ENCODE measurements around the gene ARHGAP42. TPM values are rescaled to one million over a fixed set of nuclear protein-coding genes. Genes with fewer than 3 reads are reported as not detected.
A peak's percentile ranks its signal among the peaks of the same experiment; 100 is the strongest.
"Not testable (repeated sequence)": the region's sequence is repeated elsewhere in the genome, so short reads cannot be mapped to it uniquely, and the experiment has no call there.

ARHGAP42 gene
- total RNA-seq, 1 donor from 2014 or later, result 11.2 TPM

GRCh38 chr11:100863080-100863581, 176.0 kb downstream of the ARHGAP42 start:
- ATAC-seq, result peak; percentile 74
- DNase-seq (ENCODE audit: low spot score), result no peak

- DNase-seq (ENCODE audit: low spot score) (no peak), ATAC-seq (no peak)
Observed at GRCh38 chr11:100865443-100866065, 178.5 kb downstream of the ARHGAP42 start.

- ATAC-seq (no peak), DNase-seq (ENCODE audit: low spot score) (no peak)
Observed at GRCh38 chr11:100866453-100866852, 179.4 kb downstream of the ARHGAP42 start.

DNA sequence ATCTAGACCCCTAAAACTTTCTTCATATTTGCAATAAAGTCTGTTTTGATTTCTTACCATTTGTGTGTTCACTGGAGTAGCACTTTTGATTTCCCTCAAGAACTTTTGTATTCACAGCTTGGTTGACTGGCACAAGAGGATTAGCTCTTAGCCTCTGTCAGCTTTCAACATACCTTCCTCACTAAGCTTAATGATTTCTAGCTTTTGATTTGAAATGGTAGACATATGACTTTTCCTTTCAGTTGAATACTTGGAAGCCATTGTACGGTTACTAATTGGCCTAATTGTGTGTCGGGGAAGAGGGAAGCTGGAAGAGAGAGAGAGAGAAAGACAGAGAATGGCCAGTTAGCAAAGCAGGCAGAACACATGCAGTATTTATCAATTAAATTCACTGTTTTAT, 180.5 kb downstream of the ARHGAP42 start:
- DNase-seq (ENCODE audit: low spot score) (no peak), ATAC-seq (no peak)

DNA sequence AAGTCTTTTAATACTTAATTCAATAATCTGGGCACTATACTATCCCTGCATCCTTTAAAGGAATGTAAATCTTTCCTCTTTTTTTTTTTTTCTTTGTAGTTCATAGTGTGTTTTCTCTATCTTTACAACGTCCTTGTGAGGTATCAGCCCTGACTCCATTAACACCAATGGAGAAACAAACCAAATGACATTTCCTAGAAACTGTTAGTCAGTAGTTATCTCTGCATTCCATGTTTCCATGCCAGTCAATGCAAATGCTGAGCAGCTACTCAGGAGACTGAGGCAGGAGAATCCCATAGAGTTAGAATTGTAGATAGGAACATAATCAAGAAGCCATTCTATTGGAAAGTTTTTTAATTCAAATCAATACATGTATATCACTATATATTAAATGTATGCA, 182.2 kb downstream of the ARHGAP42 start:
- DNase-seq (ENCODE audit: low spot score), result no peak
- no peak for ATAC-seq

GRCh38 chr11:100870138-100870537, 183.1 kb downstream of the ARHGAP42 start:
- ATAC-seq (no peak), DNase-seq (ENCODE audit: low spot score) (no peak)

- ATAC-seq (no peak), DNase-seq (ENCODE audit: low spot score) (no peak)
Observed at GRCh38 chr11:100872951-100873740, 186.1 kb downstream of the ARHGAP42 start.

- DNase-seq (ENCODE audit: low spot score) (no peak), ATAC-seq (no peak)
Observed at GRCh38 chr11:100874203-100874602, 187.1 kb downstream of the ARHGAP42 start.

GRCh38 chr11:100875521-100875869, 188.4 kb downstream of the ARHGAP42 start:
- no peak for ATAC-seq
- DNase-seq (ENCODE audit: low spot score), result no peak

- no peak for ATAC-seq
Observed at GRCh38 chr11:100876815-100877520, 189.9 kb downstream of the ARHGAP42 start.

DNA sequence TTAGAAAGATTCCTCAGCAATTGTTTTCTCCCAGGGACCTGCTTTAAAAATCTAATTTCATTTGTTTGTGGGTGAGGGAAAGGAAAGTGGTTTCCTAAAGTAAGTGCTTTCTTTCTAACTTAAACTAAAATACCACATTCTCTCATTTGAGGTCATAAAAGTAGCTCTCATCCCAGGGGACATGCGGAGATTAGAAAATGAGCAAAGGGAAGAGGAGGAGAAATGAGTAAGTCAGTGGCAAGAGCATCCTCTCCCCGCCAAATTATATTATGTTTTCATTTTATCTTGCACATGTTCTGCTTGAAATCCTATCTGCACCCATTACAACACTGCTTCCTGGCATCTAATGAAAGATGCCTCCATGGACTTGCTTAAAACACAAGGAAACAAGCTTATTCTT, 191.4 kb downstream of the ARHGAP42 start:
- DNase-seq (ENCODE audit: low spot score), result no peak
- no peak for ATAC-seq

More at GRCh38 chr11:100876815-100877520, 189.9 kb downstream of the ARHGAP42 start:
- no peak for DNase-seq (ENCODE audit: low spot score)

GRCh38 chr11:100882957-100883356, 195.9 kb downstream of the ARHGAP42 start:
- DNase-seq (ENCODE audit: low spot score) (no peak), ATAC-seq (peak; percentile 72)

- ATAC-seq (no peak), DNase-seq (ENCODE audit: low spot score) (no peak)
Observed at GRCh38 chr11:100883830-100884229, 196.7 kb downstream of the ARHGAP42 start.

DNA sequence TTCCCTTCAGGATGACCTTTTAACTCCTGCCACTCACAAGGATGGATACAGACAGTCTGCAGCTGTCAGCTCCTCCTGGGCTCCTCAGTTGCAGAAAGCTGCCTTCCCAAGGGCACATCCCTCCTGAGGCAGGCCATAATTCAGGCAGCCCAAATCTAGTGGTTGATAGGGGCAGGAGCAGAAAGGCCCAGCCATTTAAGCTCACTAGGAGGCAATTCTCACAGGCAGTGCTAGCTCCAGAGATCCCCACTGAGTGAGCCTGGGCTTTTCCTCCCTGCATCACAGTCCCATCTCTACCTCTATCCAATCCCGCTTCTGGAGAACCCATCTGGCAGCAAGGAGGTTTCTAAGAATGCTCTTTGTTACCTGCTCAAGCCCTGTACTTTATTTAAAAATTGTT, 200.6 kb downstream of the ARHGAP42 start:
- ATAC-seq (no peak), DNase-seq (ENCODE audit: low spot score) (no peak)

- ATAC-seq (no peak), DNase-seq (ENCODE audit: low spot score) (no peak)
Observed at GRCh38 chr11:100888836-100889235, 201.7 kb downstream of the ARHGAP42 start.

DNA sequence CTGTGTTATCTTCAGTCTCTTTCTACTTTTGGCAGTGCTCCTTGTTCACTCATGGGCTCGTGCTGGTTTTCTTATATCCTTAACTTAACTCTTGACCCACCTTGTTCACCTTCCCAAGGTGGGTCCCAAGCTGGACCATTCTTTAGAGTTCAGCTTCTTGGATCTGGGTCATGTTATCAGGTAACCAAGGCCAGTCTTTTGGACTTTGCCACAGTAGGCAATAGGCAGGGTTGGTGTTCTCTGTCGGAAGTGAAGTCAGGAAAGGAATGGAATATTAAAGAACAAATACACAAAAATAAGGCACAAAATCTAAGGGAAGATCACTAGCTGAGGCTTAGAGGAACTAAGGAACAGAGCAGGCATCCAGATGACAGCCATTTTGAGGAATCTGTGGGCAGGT, 202.7 kb downstream of the ARHGAP42 start:
- DNase-seq (ENCODE audit: low spot score), result no peak
- peak; percentile 72 for ATAC-seq

- DNase-seq (ENCODE audit: low spot score), result no peak
- ATAC-seq, result peak; percentile 40
Observed at GRCh38 chr11:100890789-100891188, 203.7 kb downstream of the ARHGAP42 start.

- ATAC-seq (no peak), DNase-seq (ENCODE audit: low spot score) (no peak)
Observed at GRCh38 chr11:100892886-100893285, 205.8 kb downstream of the ARHGAP42 start.

GRCh38 chr11:100895449-100895848, 208.4 kb downstream of the ARHGAP42 start:
- no peak for ATAC-seq
- DNase-seq (ENCODE audit: low spot score), result no peak

- DNase-seq (ENCODE audit: low spot score); ATAC-seq: not testable (repeated sequence)
Observed at GRCh38 chr11:100895976-100896375, 208.9 kb downstream of the ARHGAP42 start.

DNA sequence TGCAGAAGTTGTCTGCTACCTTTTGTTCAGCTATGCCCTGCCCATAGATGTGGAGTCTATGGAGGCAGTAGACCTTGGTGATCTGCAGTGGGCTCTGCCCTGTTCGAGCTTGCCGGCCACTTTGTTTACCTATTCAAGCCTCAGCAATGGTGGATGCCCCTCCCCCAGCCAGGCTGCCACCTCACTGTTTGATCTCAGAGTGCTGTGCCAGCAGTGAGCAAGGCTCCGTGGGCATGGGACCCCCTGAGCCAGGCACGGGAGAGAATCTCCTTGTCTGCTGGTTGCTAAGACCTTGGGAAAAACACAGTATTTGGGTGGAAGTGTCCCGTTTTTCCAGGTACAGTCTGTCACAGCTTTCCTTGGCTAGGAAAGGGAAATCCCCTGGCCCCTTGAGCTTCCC, 214.4 kb downstream of the ARHGAP42 start:
- ATAC-seq, result not testable (repeated sequence)

More for the DNA sequence above, 214.4 kb downstream of the ARHGAP42 start:
- DNase-seq (ENCODE audit: low spot score), result not testable (repeated sequence)

All from left lobe of liver (tissue), 2 donors.